Measurements from ENCODE around the gene BEGAIN.

DNA sequence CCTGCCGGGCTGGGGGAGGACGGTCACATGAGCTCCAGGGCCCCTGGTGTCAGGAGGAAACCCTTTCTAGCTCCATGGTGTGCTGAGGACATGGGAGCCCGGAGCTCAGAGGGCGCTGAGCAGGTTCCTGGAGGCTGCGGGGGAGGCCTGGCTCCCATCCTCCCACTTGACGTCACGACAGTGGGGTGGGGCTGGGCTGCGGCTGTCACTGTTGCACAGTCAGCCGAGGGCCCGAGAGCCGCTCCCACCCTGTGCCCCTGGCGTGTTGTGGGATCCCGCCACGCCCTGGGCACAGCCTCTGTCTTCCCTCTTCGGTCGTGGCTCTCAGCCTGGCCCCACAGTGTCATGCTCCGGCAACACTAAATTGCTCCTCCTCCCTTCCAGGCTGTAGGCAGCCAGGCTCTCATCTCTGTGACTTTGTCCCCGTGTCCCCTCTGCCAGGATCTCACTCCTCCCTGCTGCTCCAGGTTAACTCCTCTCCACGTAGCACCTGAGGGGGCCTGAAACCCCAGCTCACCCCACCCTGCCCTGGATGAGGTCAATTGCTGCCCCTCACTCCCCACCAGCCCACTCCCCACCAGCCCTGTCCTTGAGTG is 33.0 kb downstream of the BEGAIN start:
- TF ChIP-seq EZH2 (IDR thresholded peaks at IDR 0.05; ENCODE audit: borderline replicate concordance, low read length): no peak
- TF ChIP-seq, protein P1, sequence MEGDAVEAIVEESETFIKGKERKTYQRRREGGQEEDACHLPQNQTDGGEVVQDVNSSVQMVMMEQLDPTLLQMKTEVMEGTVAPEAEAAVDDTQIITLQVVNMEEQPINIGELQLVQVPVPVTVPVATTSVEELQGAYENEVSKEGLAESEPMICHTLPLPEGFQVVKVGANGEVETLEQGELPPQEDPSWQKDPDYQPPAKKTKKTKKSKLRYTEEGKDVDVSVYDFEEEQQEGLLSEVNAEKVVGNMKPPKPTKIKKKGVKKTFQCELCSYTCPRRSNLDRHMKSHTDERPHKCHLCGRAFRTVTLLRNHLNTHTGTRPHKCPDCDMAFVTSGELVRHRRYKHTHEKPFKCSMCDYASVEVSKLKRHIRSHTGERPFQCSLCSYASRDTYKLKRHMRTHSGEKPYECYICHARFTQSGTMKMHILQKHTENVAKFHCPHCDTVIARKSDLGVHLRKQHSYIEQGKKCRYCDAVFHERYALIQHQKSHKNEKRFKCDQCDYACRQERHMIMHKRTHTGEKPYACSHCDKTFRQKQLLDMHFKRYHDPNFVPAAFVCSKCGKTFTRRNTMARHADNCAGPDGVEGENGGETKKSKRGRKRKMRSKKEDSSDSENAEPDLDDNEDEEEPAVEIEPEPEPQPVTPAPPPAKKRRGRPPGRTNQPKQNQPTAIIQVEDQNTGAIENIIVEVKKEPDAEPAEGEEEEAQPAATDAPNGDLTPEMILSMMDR (IDR thresholded peaks at IDR 0.05; ENCODE audit: low read length): no peak

Measured in OCI-LY1 (cell line).